Nephron progenitor cell (in vitro differentiated cells): ENCODE data around the gene ENHO.
"Not testable (repeated sequence)": the region's sequence is repeated elsewhere in the genome, so short reads cannot be mapped to it uniquely, and the experiment has no call there.

Experiments used
- DNase-seq: peaks from one replicate; pipeline ENCODE4 v3.0.0; 2021
- H3K27ac Mint-ChIP-seq: 2 replicates; pipeline ENCODE4 v1.8.0; 2021; ENCODE audit warnings: mild to moderate bottlenecking, moderate library complexity, mixed read lengths
- H3K27me3 Mint-ChIP-seq: 2 replicates; pipeline ENCODE4 v1.8.0; 2021; ENCODE audit warnings: mild to moderate bottlenecking, low read depth, mixed read lengths; ENCODE audit not compliant: poor library complexity
- H3K36me3 Mint-ChIP-seq: 2 replicates; pipeline ENCODE4 v1.8.0; 2021; ENCODE audit warnings: low read depth, mixed read lengths
- H3K4me1 Mint-ChIP-seq: 2 replicates; pipeline ENCODE4 v1.8.0; 2021; ENCODE audit warnings: mixed read lengths
- H3K4me3 Mint-ChIP-seq: 2 replicates; pipeline ENCODE4 v1.8.0; 2021; ENCODE audit warnings: mild to moderate bottlenecking, moderate library complexity, mixed read lengths
- H3K9me3 Mint-ChIP-seq: 2 replicates; pipeline ENCODE4 v1.8.0; 2021; ENCODE audit warnings: mild to moderate bottlenecking, moderate library complexity, mixed read lengths
- TF ChIP-seq, protein P1 (sequence below): fragments of 200-600 bp; sonication (generic); IDR thresholded peaks from 2 replicates; pipeline ENCODE4 v1.5.0; 2021; ENCODE audit warnings: antibody characterized with exemption

ENHO gene

DNA sequence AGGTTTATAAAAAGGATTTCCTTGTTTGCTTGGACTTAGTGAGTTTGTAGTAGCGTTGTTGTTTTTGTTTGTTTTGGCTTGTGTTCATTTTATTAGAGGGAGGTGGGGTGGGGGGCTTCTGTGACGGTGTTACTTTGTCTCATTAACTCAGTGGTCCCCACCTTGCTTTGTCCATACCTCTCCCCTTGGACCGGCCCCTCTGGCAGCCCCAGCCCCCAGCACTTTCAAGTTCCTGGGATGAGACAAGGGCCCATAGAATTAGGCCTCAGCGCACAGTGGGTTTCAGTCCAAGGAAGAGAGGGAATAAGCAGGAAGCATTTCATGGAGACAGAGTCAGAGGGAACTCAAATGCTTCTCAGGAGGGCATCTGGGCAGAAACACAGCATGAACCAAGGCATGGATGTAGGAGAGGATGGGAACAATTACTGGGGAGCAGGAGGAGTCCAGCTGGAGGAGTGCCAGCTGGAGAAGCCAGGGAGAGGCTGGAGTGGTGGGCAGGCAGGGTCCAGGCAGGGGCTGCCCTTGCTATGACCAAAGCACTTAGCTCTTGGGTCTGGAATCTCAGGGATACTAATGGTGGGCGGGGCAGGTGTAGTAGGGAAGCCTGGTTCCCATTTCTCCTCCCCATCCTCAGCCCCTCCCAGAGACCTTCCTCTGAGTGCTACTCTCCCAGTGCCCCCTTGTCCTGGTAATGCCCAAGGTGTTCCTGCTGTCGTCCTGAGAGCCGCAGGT lies 23.5 kb upstream of the ENHO start:
- no peak overlapping the region for H3K27ac Mint-ChIP-seq
- no peaks in the 10 kb centered on the region for H3K36me3 Mint-ChIP-seq
- no peak overlapping the region for H3K4me3 Mint-ChIP-seq
- H3K4me1 Mint-ChIP-seq, result peaks cover 31% of the 10 kb centered on the region
- peaks cover 4% of the 10 kb centered on the region for H3K9me3 Mint-ChIP-seq
- H3K27me3 Mint-ChIP-seq, result peaks cover 34% of the 10 kb centered on the region
- no peak for DNase-seq
- TF ChIP-seq, protein P1, sequence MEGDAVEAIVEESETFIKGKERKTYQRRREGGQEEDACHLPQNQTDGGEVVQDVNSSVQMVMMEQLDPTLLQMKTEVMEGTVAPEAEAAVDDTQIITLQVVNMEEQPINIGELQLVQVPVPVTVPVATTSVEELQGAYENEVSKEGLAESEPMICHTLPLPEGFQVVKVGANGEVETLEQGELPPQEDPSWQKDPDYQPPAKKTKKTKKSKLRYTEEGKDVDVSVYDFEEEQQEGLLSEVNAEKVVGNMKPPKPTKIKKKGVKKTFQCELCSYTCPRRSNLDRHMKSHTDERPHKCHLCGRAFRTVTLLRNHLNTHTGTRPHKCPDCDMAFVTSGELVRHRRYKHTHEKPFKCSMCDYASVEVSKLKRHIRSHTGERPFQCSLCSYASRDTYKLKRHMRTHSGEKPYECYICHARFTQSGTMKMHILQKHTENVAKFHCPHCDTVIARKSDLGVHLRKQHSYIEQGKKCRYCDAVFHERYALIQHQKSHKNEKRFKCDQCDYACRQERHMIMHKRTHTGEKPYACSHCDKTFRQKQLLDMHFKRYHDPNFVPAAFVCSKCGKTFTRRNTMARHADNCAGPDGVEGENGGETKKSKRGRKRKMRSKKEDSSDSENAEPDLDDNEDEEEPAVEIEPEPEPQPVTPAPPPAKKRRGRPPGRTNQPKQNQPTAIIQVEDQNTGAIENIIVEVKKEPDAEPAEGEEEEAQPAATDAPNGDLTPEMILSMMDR, result no peak

DNA sequence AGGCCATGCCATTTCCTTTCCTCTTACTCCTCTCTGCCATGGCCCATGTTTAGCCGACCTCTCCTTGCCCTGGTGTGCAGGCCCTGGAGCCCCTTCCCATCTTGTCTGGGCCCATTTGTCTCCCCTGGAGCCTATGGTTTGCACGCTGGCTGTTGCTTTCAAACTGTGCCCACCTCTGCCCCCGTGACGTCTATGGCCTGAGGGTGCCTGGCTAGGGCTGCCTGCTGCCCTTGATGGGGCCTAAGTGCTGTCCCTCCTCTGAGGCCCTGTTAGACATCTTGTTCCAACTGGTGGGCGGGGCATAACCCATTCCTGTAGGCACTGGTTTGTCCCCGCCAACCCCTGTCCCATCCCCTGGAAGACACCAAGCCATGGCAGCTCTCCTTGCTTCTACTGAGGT lies 22.7 kb upstream of the ENHO start:
- peaks cover 4% of the 10 kb centered on the region for H3K9me3 Mint-ChIP-seq
- no peak for DNase-seq
- peaks cover 31% of the 10 kb centered on the region for H3K4me1 Mint-ChIP-seq
- TF ChIP-seq, protein P1, result no peak
- H3K4me3 Mint-ChIP-seq, result no peak overlapping the region
- H3K36me3 Mint-ChIP-seq, result no peaks in the 10 kb centered on the region
- no peak overlapping the region for H3K27ac Mint-ChIP-seq
- peaks cover 36% of the 10 kb centered on the region for H3K27me3 Mint-ChIP-seq

DNA sequence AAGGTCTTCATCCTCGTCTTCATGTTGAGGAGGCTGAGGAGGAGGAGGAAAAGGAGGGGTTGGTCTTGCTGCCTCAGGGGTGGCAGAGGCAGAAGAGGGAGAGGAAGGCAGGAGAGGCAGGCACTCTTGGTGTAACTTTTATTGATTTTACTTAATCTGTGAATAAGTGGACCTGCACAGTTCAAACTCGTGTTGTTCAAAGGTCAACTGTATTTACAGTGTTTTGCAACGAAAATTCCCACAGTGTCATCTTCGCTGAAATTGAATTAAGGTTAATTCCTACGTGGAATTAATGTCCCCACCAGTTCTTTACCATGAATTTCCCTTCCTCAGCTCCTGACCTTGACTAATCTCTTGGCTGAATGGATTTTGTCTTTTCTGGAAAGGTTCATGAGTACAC lies 21.2 kb upstream of the ENHO start:
- no peak for DNase-seq
- no peak overlapping the region for H3K4me3 Mint-ChIP-seq
- no peak overlapping the region for H3K27ac Mint-ChIP-seq
- H3K9me3 Mint-ChIP-seq, result peaks cover 4% of the 10 kb centered on the region
- H3K36me3 Mint-ChIP-seq, result no peaks in the 10 kb centered on the region
- TF ChIP-seq, protein P1, result no peak
- peaks cover 23% of the 10 kb centered on the region for H3K4me1 Mint-ChIP-seq
- H3K27me3 Mint-ChIP-seq, result peaks cover 42% of the 10 kb centered on the region

DNA sequence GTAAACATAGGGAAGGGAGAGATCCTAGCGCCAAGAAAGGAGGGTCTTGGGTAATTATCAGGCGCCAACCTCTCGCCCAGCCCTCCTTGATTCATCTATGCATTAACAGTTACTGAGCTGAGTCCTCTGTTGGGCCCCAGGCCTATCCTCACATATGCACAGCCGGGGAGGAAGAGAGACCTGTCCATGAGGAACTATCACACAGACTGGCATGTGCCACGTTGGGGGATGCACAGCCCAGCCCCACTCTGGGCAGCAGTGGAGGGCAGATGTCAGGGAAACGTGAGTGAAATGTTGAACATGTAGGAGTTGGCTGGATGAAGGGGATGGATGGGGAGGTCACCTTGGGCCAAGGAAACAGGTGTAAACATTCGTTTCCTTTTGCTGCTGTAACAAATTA lies 18.8 kb upstream of the ENHO start:
- H3K4me1 Mint-ChIP-seq, result peaks cover under 1% of the 10 kb centered on the region
- no peak for DNase-seq
- H3K9me3 Mint-ChIP-seq, result peaks cover 4% of the 10 kb centered on the region
- no peaks in the 10 kb centered on the region for H3K36me3 Mint-ChIP-seq
- peaks cover 49% of the 10 kb centered on the region for H3K27me3 Mint-ChIP-seq
- H3K4me3 Mint-ChIP-seq, result no peak overlapping the region
- TF ChIP-seq, protein P1, result no peak
- no peak overlapping the region for H3K27ac Mint-ChIP-seq

DNA sequence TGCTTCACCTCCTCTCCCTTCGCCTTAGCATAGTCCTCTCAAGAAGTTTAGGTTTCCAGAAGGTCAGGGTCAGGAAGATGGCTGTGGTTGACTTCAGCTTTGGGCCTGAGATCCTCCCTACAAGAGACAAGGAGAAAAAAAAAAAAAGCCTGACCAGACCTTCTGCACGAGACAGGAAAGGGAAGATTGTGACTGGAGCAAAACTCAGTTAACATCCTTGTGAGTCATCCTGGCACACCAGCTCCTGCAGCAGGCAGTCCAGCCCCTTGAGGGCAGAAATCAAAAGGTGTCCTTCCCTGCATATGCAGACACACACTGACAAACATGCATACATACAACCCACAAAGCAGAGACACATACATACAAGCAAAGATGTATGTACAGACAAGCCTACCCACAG lies 18.0 kb upstream of the ENHO start:
- Mint-ChIP-seq H3K36me3 (no peaks in the 10 kb centered on the region), H3K27ac (no peak overlapping the region), H3K9me3 (peaks cover 4% of the 10 kb centered on the region), H3K4me1 (no peaks in the 10 kb centered on the region), H3K27me3 (peaks cover 53% of the 10 kb centered on the region), H3K4me3 (no peak overlapping the region)
- DNase-seq, result no peak
- TF ChIP-seq, protein P1, result no peak

DNA sequence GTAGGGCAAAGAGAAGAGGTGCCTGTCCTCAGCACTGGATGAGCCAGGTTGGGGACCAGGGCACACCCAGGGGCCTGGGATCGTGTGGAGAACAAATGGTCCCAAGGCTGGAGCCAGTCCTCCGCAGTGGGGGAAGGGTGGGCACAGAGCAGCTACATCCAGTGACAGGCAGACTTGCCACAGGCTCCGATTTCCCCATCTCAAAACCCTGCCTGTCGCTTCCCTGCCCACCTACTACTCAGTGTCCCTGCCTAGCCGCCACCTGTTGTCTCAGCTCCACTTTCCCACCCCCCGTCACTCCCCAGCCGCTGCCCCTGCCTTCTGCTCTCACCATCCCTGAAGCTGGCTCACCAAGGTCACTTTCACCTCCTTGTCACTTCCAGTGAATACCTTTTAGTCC lies 13.9 kb upstream of the ENHO start:
- peaks cover 21% of the 10 kb centered on the region for H3K9me3 Mint-ChIP-seq
- H3K4me3 Mint-ChIP-seq, result no peak overlapping the region
- no peak overlapping the region for H3K27ac Mint-ChIP-seq
- no peaks in the 10 kb centered on the region for H3K36me3 Mint-ChIP-seq
- H3K27me3 Mint-ChIP-seq, result peaks cover 58% of the 10 kb centered on the region
- TF ChIP-seq, protein P1, result no peak
- H3K4me1 Mint-ChIP-seq, result no peaks in the 10 kb centered on the region
- DNase-seq, result no peak

DNA sequence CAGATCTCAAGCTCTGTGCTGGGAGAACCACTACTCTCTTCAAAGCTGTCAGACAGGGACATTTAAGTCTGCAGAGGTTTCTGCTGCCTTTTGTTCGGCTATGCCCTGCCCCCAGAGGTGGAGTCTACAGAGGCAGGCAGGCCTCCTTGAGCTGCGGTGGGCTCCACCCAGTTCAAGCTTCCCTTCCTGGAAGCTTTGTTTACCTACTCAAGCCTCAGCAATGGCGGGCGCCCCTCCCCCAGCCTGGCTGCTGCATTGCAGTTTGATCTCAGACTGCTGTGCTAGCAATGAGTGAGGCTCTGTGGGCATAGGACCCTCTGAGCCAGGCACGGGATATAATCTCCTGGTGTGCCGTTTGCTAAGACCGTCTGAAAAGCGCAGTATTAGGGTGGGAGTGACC lies 9.3 kb upstream of the ENHO start:
- H3K36me3 Mint-ChIP-seq, H3K4me3 Mint-ChIP-seq, H3K27ac Mint-ChIP-seq, H3K4me1 Mint-ChIP-seq, DNase-seq: not testable (repeated sequence)
- Mint-ChIP-seq H3K27me3 (peaks cover 71% of the 10 kb centered on the region), H3K9me3 (peaks cover 48% of the 10 kb centered on the region)
